Measurements from ENCODE around the gene DYRK1B. TPM values are rescaled to one million over a fixed set of nuclear protein-coding genes. Genes with fewer than 3 reads are reported as not detected.

DYRK1B gene
- total RNA-seq, 1 donor from 2014 or later, result 25.1 TPM

- Histone ChIP-seq H3K36me3 (ENCODE audit: control insufficient read depth in 3 of 3, insufficient read depth in 3 of 3, low read length in 3 of 3) (peaks cover 59 to 67% (median 61%) of the 10 kb centered on the region in 3 donors), H3K4me1 (ENCODE audit: control insufficient read depth in 3 of 3, insufficient read depth in 3 of 3, low read length in 3 of 3) (peaks cover 45 to 55% (median 51%) of the 10 kb centered on the region in 3 donors), H3K9me3 (ENCODE audit: control insufficient read depth in 3 of 3, low read length in 3 of 3) (no peaks in the 10 kb centered on the region), H3K4me3 (ENCODE audit: low read length in 3 of 3) (peak overlapping the region; percentile 83 to 91 (median 84)), H3K27me3 (ENCODE audit: control insufficient read depth in 3 of 3, insufficient read depth in 3 of 3, low read length in 3 of 3) (no peaks in the 10 kb centered on the region), H3K9ac (ENCODE audit: low read depth in 1 of 3, low read length in 3 of 3) (peak overlapping the region; percentile 88 to 94 (median 92)), H3K27ac (ENCODE audit: low read depth, low read length) (peak overlapping the region; percentile 96)
Observed at GRCh38 chr19:39833160-39833463, 850 bp downstream of the DYRK1B start.

- Histone ChIP-seq H3K9me3 (ENCODE audit: control insufficient read depth in 3 of 3, low read length in 3 of 3) (no peaks in the 10 kb centered on the region), H3K27me3 (ENCODE audit: control insufficient read depth in 3 of 3, insufficient read depth in 3 of 3, low read length in 3 of 3) (no peaks in the 10 kb centered on the region), H3K4me3 (ENCODE audit: low read length in 3 of 3) (peak overlapping the region; percentile 83 to 91 (median 84)), H3K36me3 (ENCODE audit: control insufficient read depth in 3 of 3, insufficient read depth in 3 of 3, low read length in 3 of 3) (peaks cover 62 to 67% (median 62%) of the 10 kb centered on the region in 3 donors), H3K4me1 (ENCODE audit: control insufficient read depth in 3 of 3, insufficient read depth in 3 of 3, low read length in 3 of 3) (peaks cover 51 to 61% (median 56%) of the 10 kb centered on the region in 3 donors), H3K9ac (ENCODE audit: low read depth in 1 of 3, low read length in 3 of 3) (peak overlapping the region; percentile 88 to 94 (median 92)), H3K27ac (ENCODE audit: low read depth, low read length) (peak overlapping the region; percentile 96)
Observed at GRCh38 chr19:39832341-39833083, 1.4 kb downstream of the DYRK1B start.

- H3K36me3 ChIP-seq (ENCODE audit: control insufficient read depth in 3 of 3, insufficient read depth in 3 of 3, low read length in 3 of 3), result peaks cover 58 to 66% (median 59%) of the 10 kb centered on the region in 3 donors
- peak overlapping the region; percentile 96 for H3K27ac ChIP-seq (ENCODE audit: low read depth, low read length)
- peak overlapping the region; percentile 83 to 91 (median 84) for H3K4me3 ChIP-seq (ENCODE audit: low read length in 3 of 3)
- H3K27me3 ChIP-seq (ENCODE audit: control insufficient read depth in 3 of 3, insufficient read depth in 3 of 3, low read length in 3 of 3), result no peaks in the 10 kb centered on the region
- peak overlapping the region; percentile 88 to 94 (median 92) for H3K9ac ChIP-seq (ENCODE audit: low read depth in 1 of 3, low read length in 3 of 3)
- peaks cover 56 to 66% (median 61%) of the 10 kb centered on the region in 3 donors for H3K4me1 ChIP-seq (ENCODE audit: control insufficient read depth in 3 of 3, insufficient read depth in 3 of 3, low read length in 3 of 3)
- no peaks in the 10 kb centered on the region for H3K9me3 ChIP-seq (ENCODE audit: control insufficient read depth in 3 of 3, low read length in 3 of 3)
Observed at GRCh38 chr19:39831679-39832078, 2.3 kb downstream of the DYRK1B start.

GRCh38 chr19:39830847-39831246 is 3.1 kb downstream of the DYRK1B start:
- Histone ChIP-seq H3K4me1 (ENCODE audit: control insufficient read depth in 3 of 3, insufficient read depth in 3 of 3, low read length in 3 of 3) (peaks cover 63 to 74% (median 67%) of the 10 kb centered on the region in 3 donors), H3K36me3 (ENCODE audit: control insufficient read depth in 3 of 3, insufficient read depth in 3 of 3, low read length in 3 of 3) (peaks cover 58 to 65% (median 59%) of the 10 kb centered on the region in 3 donors), H3K27me3 (ENCODE audit: control insufficient read depth in 3 of 3, insufficient read depth in 3 of 3, low read length in 3 of 3) (no peaks in the 10 kb centered on the region), H3K9me3 (ENCODE audit: control insufficient read depth in 3 of 3, low read length in 3 of 3) (no peaks in the 10 kb centered on the region), H3K9ac (ENCODE audit: low read depth in 1 of 3, low read length in 3 of 3) (peak overlapping the region in 2 of 3 donors; percentile 33 to 92), H3K27ac (ENCODE audit: low read depth, low read length) (peak overlapping the region; percentile 96), H3K4me3 (ENCODE audit: low read length in 3 of 3) (peak overlapping the region in 1 of 3 donors; percentile 38)

- Histone ChIP-seq H3K9ac (ENCODE audit: low read depth in 1 of 3, low read length in 3 of 3) (peak overlapping the region in 2 of 3 donors; percentile 33 to 40), H3K27ac (ENCODE audit: low read depth, low read length) (no peak overlapping the region), H3K9me3 (ENCODE audit: control insufficient read depth in 3 of 3, low read length in 3 of 3) (no peaks in the 10 kb centered on the region), H3K4me1 (ENCODE audit: control insufficient read depth in 3 of 3, insufficient read depth in 3 of 3, low read length in 3 of 3) (peaks cover 68 to 78% (median 71%) of the 10 kb centered on the region in 3 donors), H3K27me3 (ENCODE audit: control insufficient read depth in 3 of 3, insufficient read depth in 3 of 3, low read length in 3 of 3) (no peaks in the 10 kb centered on the region), H3K36me3 (ENCODE audit: control insufficient read depth in 3 of 3, insufficient read depth in 3 of 3, low read length in 3 of 3) (peaks cover 60 to 66% (median 61%) of the 10 kb centered on the region in 3 donors), H3K4me3 (ENCODE audit: low read length in 3 of 3) (no peak overlapping the region)
Observed at GRCh38 chr19:39830406-39830805, 3.6 kb downstream of the DYRK1B start.

GRCh38 chr19:39829702-39830275 is 4.2 kb downstream of the DYRK1B start:
- Histone ChIP-seq H3K9me3 (ENCODE audit: control insufficient read depth in 3 of 3, low read length in 3 of 3) (no peaks in the 10 kb centered on the region), H3K27ac (ENCODE audit: low read depth, low read length) (peak overlapping the region; percentile 25), H3K36me3 (ENCODE audit: control insufficient read depth in 3 of 3, insufficient read depth in 3 of 3, low read length in 3 of 3) (peaks cover 56 to 59% (median 57%) of the 10 kb centered on the region in 3 donors), H3K4me1 (ENCODE audit: control insufficient read depth in 3 of 3, insufficient read depth in 3 of 3, low read length in 3 of 3) (peaks cover 74 to 84% (median 75%) of the 10 kb centered on the region in 3 donors), H3K4me3 (ENCODE audit: low read length in 3 of 3) (no peak overlapping the region), H3K27me3 (ENCODE audit: control insufficient read depth in 3 of 3, insufficient read depth in 3 of 3, low read length in 3 of 3) (no peaks in the 10 kb centered on the region), H3K9ac (ENCODE audit: low read depth in 1 of 3, low read length in 3 of 3) (peak overlapping the region in 1 of 3 donors; percentile 33)

GRCh38 chr19:39828654-39829032 is 5.3 kb downstream of the DYRK1B start:
- Histone ChIP-seq H3K36me3 (ENCODE audit: control insufficient read depth in 3 of 3, insufficient read depth in 3 of 3, low read length in 3 of 3) (peaks cover 52 to 55% (median 54%) of the 10 kb centered on the region in 3 donors), H3K9me3 (ENCODE audit: control insufficient read depth in 3 of 3, low read length in 3 of 3) (no peaks in the 10 kb centered on the region), H3K4me3 (ENCODE audit: low read length in 3 of 3) (no peak overlapping the region), H3K9ac (ENCODE audit: low read depth in 1 of 3, low read length in 3 of 3) (no peak overlapping the region), H3K27me3 (ENCODE audit: control insufficient read depth in 3 of 3, insufficient read depth in 3 of 3, low read length in 3 of 3) (no peaks in the 10 kb centered on the region), H3K27ac (ENCODE audit: low read depth, low read length) (no peak overlapping the region), H3K4me1 (ENCODE audit: control insufficient read depth in 3 of 3, insufficient read depth in 3 of 3, low read length in 3 of 3) (peaks cover 72 to 80% (median 74%) of the 10 kb centered on the region in 3 donors)

- Histone ChIP-seq H3K27me3 (ENCODE audit: control insufficient read depth in 3 of 3, insufficient read depth in 3 of 3, low read length in 3 of 3) (no peaks in the 10 kb centered on the region), H3K27ac (ENCODE audit: low read depth, low read length) (no peak overlapping the region), H3K36me3 (ENCODE audit: control insufficient read depth in 3 of 3, insufficient read depth in 3 of 3, low read length in 3 of 3) (peaks cover 52 to 55% (median 54%) of the 10 kb centered on the region in 3 donors), H3K9me3 (ENCODE audit: control insufficient read depth in 3 of 3, low read length in 3 of 3) (no peaks in the 10 kb centered on the region), H3K4me3 (ENCODE audit: low read length in 3 of 3) (peak overlapping the region in 2 of 3 donors; percentile 21 to 31), H3K4me1 (ENCODE audit: control insufficient read depth in 3 of 3, insufficient read depth in 3 of 3, low read length in 3 of 3) (peaks cover 75 to 84% (median 76%) of the 10 kb centered on the region in 3 donors), H3K9ac (ENCODE audit: low read depth in 1 of 3, low read length in 3 of 3) (peak overlapping the region in 2 of 3 donors; percentile 42 to 57)
Observed at GRCh38 chr19:39828015-39828653, 5.8 kb downstream of the DYRK1B start.

GRCh38 chr19:39827216-39827615 is 6.7 kb downstream of the DYRK1B start:
- H3K36me3 ChIP-seq (ENCODE audit: control insufficient read depth in 3 of 3, insufficient read depth in 3 of 3, low read length in 3 of 3), result peaks cover 52 to 59% (median 55%) of the 10 kb centered on the region in 3 donors
- peak overlapping the region in 1 of 3 donors; percentile 57 for H3K9ac ChIP-seq (ENCODE audit: low read depth in 1 of 3, low read length in 3 of 3)
- H3K4me1 ChIP-seq (ENCODE audit: control insufficient read depth in 3 of 3, insufficient read depth in 3 of 3, low read length in 3 of 3), result peaks cover 74 to 84% (median 78%) of the 10 kb centered on the region in 3 donors
- H3K27me3 ChIP-seq (ENCODE audit: control insufficient read depth in 3 of 3, insufficient read depth in 3 of 3, low read length in 3 of 3), result no peaks in the 10 kb centered on the region
- no peak overlapping the region for H3K4me3 ChIP-seq (ENCODE audit: low read length in 3 of 3)
- peak overlapping the region; percentile 14 for H3K27ac ChIP-seq (ENCODE audit: low read depth, low read length)
- no peaks in the 10 kb centered on the region for H3K9me3 ChIP-seq (ENCODE audit: control insufficient read depth in 3 of 3, low read length in 3 of 3)

Data from skeletal muscle tissue (tissue), 4 donors.